ENCODE data around the gene GALNT2.

Gene GALNT2

GRCh38 chr1:230226814-230227213, 159.8 kb downstream of the GALNT2 start:
- Histone ChIP-seq H2BK5ac (ENCODE audit: low read depth, low read length, poor library complexity) (no peak overlapping the region), H3K4me1 (ENCODE audit: control insufficient read depth in 1 of 2, insufficient read depth in 2 of 2, low read length in 2 of 2) (peaks cover 2 to 5% of the 10 kb centered on the region in 2 experiments), H3K79me1 (ENCODE audit: low read length) (no peaks in the 10 kb centered on the region), H3K4me2 (ENCODE audit: low read length) (no peak overlapping the region), H3K14ac (ENCODE audit: low read length) (no peak overlapping the region), H3K27ac (ENCODE audit: low read depth, low read length) (no peak overlapping the region), H3K9ac (ENCODE audit: low read length) (no peak overlapping the region), H4K8ac (ENCODE audit: low read depth, low read length) (no peak overlapping the region), H3K18ac (ENCODE audit: low read length) (no peak overlapping the region), H4K91ac (ENCODE audit: low read depth, low read length) (no peak overlapping the region), H3K4ac (ENCODE audit: low read depth, low read length) (no peak overlapping the region), H4K12ac (ENCODE audit: low read depth, low read length) (no peak overlapping the region), H3K9me3 (ENCODE audit: insufficient read depth, low read depth, low read length) (no peaks in the 10 kb centered on the region), H3K23ac (ENCODE audit: low read length) (no peak overlapping the region), H2AK5ac (ENCODE audit: low read length) (no peak overlapping the region), H3K36me3 (ENCODE audit: control insufficient read depth in 1 of 2, insufficient read depth in 2 of 2, low read length in 2 of 2) (peaks cover 5 to 6% of the 10 kb centered on the region in 2 experiments), H3K4me3 (ENCODE audit: low read depth, low read length) (no peak overlapping the region), H2AFZ (ENCODE audit: insufficient read depth, low read length, poor library complexity) (no peak overlapping the region), H2BK120ac (ENCODE audit: insufficient read depth, low read length, poor library complexity) (no peak overlapping the region), H2BK12ac (ENCODE audit: low read length) (no peak overlapping the region), H3K27me3 (ENCODE audit: insufficient read depth, low read length) (no peaks in the 10 kb centered on the region), H3K79me2 (ENCODE audit: control insufficient read depth, insufficient read depth, low read length, poor library complexity) (no peaks in the 10 kb centered on the region)
- DNase-seq: no peak

DNA sequence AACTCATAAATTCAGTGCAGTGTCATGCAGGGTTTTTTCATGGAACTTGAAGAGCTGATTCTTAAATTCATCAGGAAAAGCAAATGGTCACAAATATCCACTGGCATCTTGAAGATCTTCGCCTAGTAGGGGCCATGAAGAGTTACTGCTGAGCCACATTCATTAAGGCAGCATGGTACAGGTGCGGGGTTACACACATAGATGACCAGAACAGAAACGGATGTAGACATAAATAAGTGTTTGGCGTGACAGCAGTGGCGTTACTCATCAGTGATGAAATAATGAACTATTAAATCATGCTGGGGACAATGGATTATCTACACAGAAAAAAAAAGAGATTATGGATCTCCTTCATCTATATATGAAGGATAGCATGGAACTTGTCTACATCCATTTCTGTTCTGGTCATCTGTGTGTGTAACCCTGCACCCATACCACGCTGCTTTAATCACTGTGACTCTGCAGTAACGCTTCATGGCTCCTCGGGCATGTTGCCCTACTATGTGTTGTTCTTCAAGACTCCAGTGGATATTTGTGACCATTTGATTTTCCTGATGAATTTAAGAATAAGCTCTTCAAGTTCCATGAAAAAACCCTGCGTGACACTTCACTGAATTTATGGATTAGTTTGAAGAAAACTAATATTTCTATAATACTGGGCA, 161.3 kb downstream of the GALNT2 start:
- Histone ChIP-seq H2AK5ac (ENCODE audit: low read length) (no peak overlapping the region), H3K18ac (ENCODE audit: low read length) (no peak overlapping the region), H3K9ac (ENCODE audit: low read length) (no peak overlapping the region), H3K4me3 (ENCODE audit: low read depth, low read length) (no peak overlapping the region), H4K8ac (ENCODE audit: low read depth, low read length) (no peak overlapping the region), H4K12ac (ENCODE audit: low read depth, low read length) (no peak overlapping the region), H4K91ac (ENCODE audit: low read depth, low read length) (no peak overlapping the region), H3K9me3 (ENCODE audit: insufficient read depth, low read depth, low read length) (no peaks in the 10 kb centered on the region), H3K23ac (ENCODE audit: low read length) (no peak overlapping the region), H3K14ac (ENCODE audit: low read length) (no peak overlapping the region), H3K27ac (ENCODE audit: low read depth, low read length) (no peak overlapping the region), H3K4ac (ENCODE audit: low read depth, low read length) (no peak overlapping the region), H3K79me2 (ENCODE audit: control insufficient read depth, insufficient read depth, low read length, poor library complexity) (no peaks in the 10 kb centered on the region), H3K4me1 (ENCODE audit: control insufficient read depth in 1 of 2, insufficient read depth in 2 of 2, low read length in 2 of 2) (peaks cover 2 to 5% of the 10 kb centered on the region in 2 experiments), H2BK5ac (ENCODE audit: low read depth, low read length, poor library complexity) (no peak overlapping the region), H2BK120ac (ENCODE audit: insufficient read depth, low read length, poor library complexity) (no peak overlapping the region), H3K36me3 (ENCODE audit: control insufficient read depth in 1 of 2, insufficient read depth in 2 of 2, low read length in 2 of 2) (peaks cover 5 to 6% of the 10 kb centered on the region in 2 experiments), H2AFZ (ENCODE audit: insufficient read depth, low read length, poor library complexity) (no peak overlapping the region), H3K4me2 (ENCODE audit: low read length) (no peak overlapping the region), H3K27me3 (ENCODE audit: insufficient read depth, low read length) (no peaks in the 10 kb centered on the region), H2BK12ac (ENCODE audit: low read length) (no peak overlapping the region), H3K79me1 (ENCODE audit: low read length) (no peaks in the 10 kb centered on the region)
- DNase-seq: no peak
- WGBS (ENCODE audit: extremely low coverage, insufficient coverage, insufficient read length): no CpG with 5 or more reads among the region's 9 CpGs

DNA sequence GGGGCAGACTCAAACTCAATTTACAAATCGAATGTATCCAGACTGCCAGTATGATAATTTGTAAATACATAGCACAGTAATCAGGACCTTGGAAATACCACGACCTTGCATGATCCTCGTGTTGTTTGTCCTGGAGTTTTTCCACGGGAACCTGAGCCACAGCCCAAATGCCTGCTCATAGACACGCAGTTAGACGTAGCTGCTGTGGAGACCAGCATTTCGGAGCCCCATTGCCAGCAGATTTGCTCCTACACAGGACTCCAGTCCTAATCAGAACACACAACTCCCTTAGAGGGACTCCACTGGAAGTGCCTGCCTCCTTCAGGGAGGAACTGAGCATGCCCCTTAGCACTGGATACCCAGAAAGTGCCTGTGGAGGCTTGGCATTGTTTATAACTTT, 163.2 kb downstream of the GALNT2 start:
- no peak overlapping the region for H3K4me3 ChIP-seq (ENCODE audit: low read depth, low read length)

GRCh38 chr1:230230948-230231773, 164.1 kb downstream of the GALNT2 start:
- Histone ChIP-seq H2BK5ac (ENCODE audit: low read depth, low read length, poor library complexity) (no peak overlapping the region), H3K9me3 (ENCODE audit: insufficient read depth, low read depth, low read length) (no peaks in the 10 kb centered on the region), H3K4me3 (ENCODE audit: low read depth, low read length) (no peak overlapping the region), H3K79me2 (ENCODE audit: control insufficient read depth, insufficient read depth, low read length, poor library complexity) (no peaks in the 10 kb centered on the region), H3K36me3 (ENCODE audit: control insufficient read depth in 1 of 2, insufficient read depth in 2 of 2, low read length in 2 of 2) (peaks cover 6 to 7% of the 10 kb centered on the region in 2 experiments), H3K4me1 (ENCODE audit: control insufficient read depth in 1 of 2, insufficient read depth in 2 of 2, low read length in 2 of 2) (peaks cover 2 to 5% of the 10 kb centered on the region in 2 experiments), H2AK5ac (ENCODE audit: low read length) (no peak overlapping the region), H2BK120ac (ENCODE audit: insufficient read depth, low read length, poor library complexity) (no peak overlapping the region), H3K4ac (ENCODE audit: low read depth, low read length) (no peak overlapping the region), H3K9ac (ENCODE audit: low read length) (no peak overlapping the region), H4K12ac (ENCODE audit: low read depth, low read length) (no peak overlapping the region), H3K27ac (ENCODE audit: low read depth, low read length) (no peak overlapping the region), H2BK12ac (ENCODE audit: low read length) (no peak overlapping the region), H3K14ac (ENCODE audit: low read length) (no peak overlapping the region), H3K23ac (ENCODE audit: low read length) (no peak overlapping the region), H3K79me1 (ENCODE audit: low read length) (no peaks in the 10 kb centered on the region), H2AFZ (ENCODE audit: insufficient read depth, low read length, poor library complexity) (no peak overlapping the region), H3K27me3 (ENCODE audit: insufficient read depth, low read length) (no peaks in the 10 kb centered on the region), H4K8ac (ENCODE audit: low read depth, low read length) (no peak overlapping the region), H3K18ac (ENCODE audit: low read length) (no peak overlapping the region), H3K4me2 (ENCODE audit: low read length) (no peak overlapping the region), H4K91ac (ENCODE audit: low read depth, low read length) (no peak overlapping the region)
- DNase-seq: no peak
- WGBS (ENCODE audit: extremely low coverage, insufficient coverage, insufficient read length): no CpG with 5 or more reads among the region's 8 CpGs

More for the DNA sequence above, 163.2 kb downstream of the GALNT2 start:
- Histone ChIP-seq H3K9me3 (ENCODE audit: insufficient read depth, low read depth, low read length) (no peaks in the 10 kb centered on the region), H3K4me2 (ENCODE audit: low read length) (no peak overlapping the region), H3K27ac (ENCODE audit: low read depth, low read length) (no peak overlapping the region), H2BK5ac (ENCODE audit: low read depth, low read length, poor library complexity) (no peak overlapping the region), H3K79me1 (ENCODE audit: low read length) (no peaks in the 10 kb centered on the region), H4K8ac (ENCODE audit: low read depth, low read length) (no peak overlapping the region), H3K14ac (ENCODE audit: low read length) (no peak overlapping the region), H4K12ac (ENCODE audit: low read depth, low read length) (no peak overlapping the region), H2AFZ (ENCODE audit: insufficient read depth, low read length, poor library complexity) (no peak overlapping the region), H3K27me3 (ENCODE audit: insufficient read depth, low read length) (no peaks in the 10 kb centered on the region), H3K36me3 (ENCODE audit: control insufficient read depth in 1 of 2, insufficient read depth in 2 of 2, low read length in 2 of 2) (peaks cover 6% of the 10 kb centered on the region in 2 experiments), H3K4ac (ENCODE audit: low read depth, low read length) (no peak overlapping the region), H2BK120ac (ENCODE audit: insufficient read depth, low read length, poor library complexity) (no peak overlapping the region), H3K79me2 (ENCODE audit: control insufficient read depth, insufficient read depth, low read length, poor library complexity) (no peaks in the 10 kb centered on the region), H3K18ac (ENCODE audit: low read length) (peak overlapping the region; percentile 40), H3K4me1 (ENCODE audit: control insufficient read depth in 1 of 2, insufficient read depth in 2 of 2, low read length in 2 of 2) (peaks cover 2 to 5% of the 10 kb centered on the region in 2 experiments), H4K91ac (ENCODE audit: low read depth, low read length) (no peak overlapping the region), H3K23ac (ENCODE audit: low read length) (no peak overlapping the region), H2BK12ac (ENCODE audit: low read length) (no peak overlapping the region), H2AK5ac (ENCODE audit: low read length) (no peak overlapping the region), H3K9ac (ENCODE audit: low read length) (no peak overlapping the region)
- no CpG with 5 or more reads among the region's 7 CpGs for WGBS (ENCODE audit: extremely low coverage, insufficient coverage, insufficient read length)
- no peak for DNase-seq

Measured in trophoblast cell (in vitro differentiated cells and primary cell).